GM19463 (cell line): Measurements from ENCODE around the gene FARS2.
"Not testable (repeated sequence)": the region's sequence is repeated elsewhere in the genome, so short reads cannot be mapped to it uniquely, and the experiment has no call there.

Source experiments
- ATAC-seq: cut with Tn5 transposase; IDR thresholded peaks from one replicate; pipeline ENCODE4 v1.9.1; 2021; ENCODE audit warnings: mild to moderate bottlenecking, moderate library complexity; ENCODE audit not compliant: unreplicated experiment

FARS2 gene

GRCh38 chr6:5656695-5657094 is 395.4 kb downstream of the FARS2 start:
- ATAC-seq, result not testable (repeated sequence)

DNA sequence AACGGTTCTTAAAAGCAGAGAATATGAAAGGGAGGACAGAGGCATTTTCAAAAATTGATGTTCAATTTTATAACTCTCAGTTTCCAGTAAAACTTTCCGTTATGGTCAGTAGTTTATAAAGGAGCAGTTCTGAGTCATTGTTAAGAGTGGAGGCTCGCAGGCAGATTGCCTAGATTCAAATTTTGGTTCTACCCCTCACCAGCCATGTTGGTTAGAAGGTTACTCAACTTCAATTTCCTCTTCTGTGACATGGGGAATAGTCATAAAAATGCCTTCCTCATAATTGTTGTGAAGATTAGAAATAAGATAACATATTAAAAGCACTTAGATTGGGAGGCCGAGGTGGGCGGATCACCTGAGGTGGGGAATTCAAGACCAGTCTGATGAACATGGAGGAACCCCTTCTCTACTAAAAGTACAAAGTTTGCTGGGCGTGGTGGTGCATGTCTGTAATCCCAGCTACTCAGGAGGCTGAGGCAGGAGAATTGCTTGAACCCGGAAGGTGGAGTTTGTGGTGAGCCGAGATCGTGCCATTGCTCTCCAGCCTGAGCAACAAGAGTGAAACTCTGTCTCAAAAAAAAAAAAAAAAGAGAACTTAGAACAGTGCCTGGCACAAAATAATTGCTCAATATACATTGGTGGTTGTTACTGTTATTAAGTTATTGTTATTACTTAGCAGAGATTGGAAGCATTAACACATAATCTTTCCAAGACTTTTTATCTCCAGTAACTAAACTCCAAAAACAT is 396.5 kb downstream of the FARS2 start:
- ATAC-seq, result no peak

DNA sequence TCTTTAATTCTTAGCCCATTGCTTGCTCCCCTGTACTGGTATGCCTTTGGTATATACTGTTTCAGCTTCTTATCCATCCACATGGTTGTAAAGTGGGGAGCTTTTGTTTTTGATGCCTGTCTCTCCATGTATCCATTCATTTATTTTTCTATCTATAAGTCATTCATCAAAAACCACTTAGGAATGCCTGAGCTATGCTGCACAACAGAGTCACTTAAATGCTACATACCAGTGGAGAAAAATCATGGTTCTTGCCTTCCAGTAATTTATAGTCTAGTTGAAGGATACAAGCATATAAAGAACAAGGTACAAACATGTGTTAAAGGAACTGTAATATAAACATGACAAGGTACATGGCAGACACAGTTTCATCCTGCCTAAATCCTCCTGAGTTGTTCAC is 398.2 kb downstream of the FARS2 start:
- ATAC-seq, result no peak

GRCh38 chr6:5660772-5661171 is 399.5 kb downstream of the FARS2 start:
- no peak for ATAC-seq

DNA sequence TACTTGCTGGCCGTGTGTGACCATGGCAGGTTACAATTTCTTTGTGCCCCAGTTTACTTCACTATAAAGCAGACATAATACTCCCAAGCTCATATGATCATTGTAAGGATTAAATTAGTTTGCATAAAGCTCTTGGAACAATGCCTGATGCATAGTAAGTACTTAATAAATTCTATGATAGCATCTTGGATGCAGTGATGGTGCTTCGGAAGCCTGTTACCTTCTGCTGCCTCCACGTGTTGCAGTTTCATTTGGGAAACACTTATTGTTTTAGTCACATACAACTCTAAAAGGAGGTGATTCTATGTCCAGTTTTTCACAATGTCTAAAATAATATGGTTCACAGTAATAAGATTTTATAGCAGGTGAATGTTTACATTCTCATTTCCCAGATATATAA is 401.5 kb downstream of the FARS2 start:
- ATAC-seq, result no peak

- ATAC-seq, result no peak
Observed at GRCh38 chr6:5663259-5663658, 401.9 kb downstream of the FARS2 start.

GRCh38 chr6:5663739-5664138 is 402.4 kb downstream of the FARS2 start:
- ATAC-seq, result no peak

GRCh38 chr6:5664149-5664548 is 402.8 kb downstream of the FARS2 start:
- ATAC-seq, result no peak

DNA sequence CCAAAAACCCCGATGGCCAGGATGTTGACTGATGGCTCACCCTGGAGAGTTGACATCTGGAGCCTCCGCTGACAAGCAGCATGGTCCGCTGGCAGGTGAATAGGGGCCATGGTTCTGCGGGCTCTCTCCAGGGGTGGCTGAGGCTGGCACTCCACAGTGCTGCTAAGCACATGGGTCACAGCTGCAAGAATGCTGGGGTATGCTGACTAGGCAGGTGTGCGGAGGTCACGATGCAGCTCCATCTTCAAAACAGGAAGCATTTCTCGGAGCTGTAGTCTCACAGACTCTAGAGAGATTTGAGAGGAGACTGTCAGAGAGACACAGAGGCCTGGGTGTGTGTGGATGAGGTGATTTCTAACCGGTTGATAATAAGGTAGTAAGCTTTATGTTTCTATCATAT is 403.9 kb downstream of the FARS2 start:
- peak; percentile 76 for ATAC-seq

- no peak for ATAC-seq
Observed at GRCh38 chr6:5665667-5666066, 404.4 kb downstream of the FARS2 start.

- ATAC-seq, result no peak
Observed at GRCh38 chr6:5666695-5667094, 405.4 kb downstream of the FARS2 start.

- ATAC-seq, result no peak
Observed at GRCh38 chr6:5667737-5668136, 406.4 kb downstream of the FARS2 start.

- ATAC-seq, result no peak
Observed at GRCh38 chr6:5670381-5670780, 409.1 kb downstream of the FARS2 start.

DNA sequence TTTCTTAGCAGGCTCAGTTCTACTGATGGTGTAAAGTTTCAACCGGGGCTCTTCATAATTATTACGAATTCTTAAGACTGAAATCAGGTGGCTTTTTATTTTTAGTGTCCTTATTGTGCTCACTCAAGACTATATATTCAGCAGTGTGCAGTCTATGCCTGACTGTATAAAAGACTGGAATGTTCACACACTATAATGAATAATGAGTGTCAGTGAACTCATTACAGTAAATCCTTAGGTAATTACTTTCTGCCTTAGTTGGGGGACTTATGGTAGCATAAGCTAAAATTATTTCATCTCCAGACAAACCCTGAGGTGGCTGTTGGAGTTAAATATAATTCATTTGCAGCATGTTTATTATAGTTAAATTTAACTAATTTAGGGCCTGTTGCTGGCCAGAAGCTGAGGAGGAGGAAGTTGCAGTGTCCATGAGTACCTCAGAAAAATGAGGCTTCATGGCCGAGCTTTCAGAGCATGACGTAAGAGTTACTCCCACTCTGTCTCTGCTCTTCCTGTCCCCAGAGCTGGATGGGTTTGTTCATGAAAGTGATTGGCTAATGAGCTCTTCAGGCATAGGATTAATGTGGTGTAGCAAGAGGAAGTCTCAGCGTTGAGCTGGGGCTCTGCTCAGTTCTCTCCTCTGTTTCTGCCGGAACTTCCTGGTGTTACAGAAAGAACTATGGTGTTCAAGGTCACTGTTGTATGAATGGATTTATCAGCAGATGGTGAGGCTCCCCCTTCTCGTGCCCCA is 409.7 kb downstream of the FARS2 start:
- ATAC-seq, result peak; percentile 57

GRCh38 chr6:5671601-5672559 is 410.6 kb downstream of the FARS2 start:
- no peak for ATAC-seq

DNA sequence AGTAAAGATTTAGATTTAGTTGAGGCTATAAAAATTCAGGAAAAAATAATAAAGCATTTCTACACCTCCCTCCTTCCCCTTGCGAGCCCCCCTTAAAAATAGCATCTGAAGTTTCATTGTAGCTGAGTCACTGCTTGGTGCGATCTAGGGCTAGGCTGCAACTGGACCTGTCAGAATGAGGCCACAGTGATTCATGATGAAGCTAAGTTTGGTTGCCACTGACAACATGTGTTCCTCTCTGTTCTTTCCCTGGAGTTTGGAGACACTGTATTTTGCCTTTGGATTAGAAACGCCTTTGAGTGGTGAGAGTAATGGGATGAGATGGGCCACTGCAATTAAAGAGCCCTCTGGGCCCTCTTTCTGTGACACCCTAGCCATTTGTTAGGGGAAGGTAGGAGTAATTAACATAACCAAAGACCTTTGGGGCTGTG is 411.3 kb downstream of the FARS2 start:
- ATAC-seq, result no peak

DNA sequence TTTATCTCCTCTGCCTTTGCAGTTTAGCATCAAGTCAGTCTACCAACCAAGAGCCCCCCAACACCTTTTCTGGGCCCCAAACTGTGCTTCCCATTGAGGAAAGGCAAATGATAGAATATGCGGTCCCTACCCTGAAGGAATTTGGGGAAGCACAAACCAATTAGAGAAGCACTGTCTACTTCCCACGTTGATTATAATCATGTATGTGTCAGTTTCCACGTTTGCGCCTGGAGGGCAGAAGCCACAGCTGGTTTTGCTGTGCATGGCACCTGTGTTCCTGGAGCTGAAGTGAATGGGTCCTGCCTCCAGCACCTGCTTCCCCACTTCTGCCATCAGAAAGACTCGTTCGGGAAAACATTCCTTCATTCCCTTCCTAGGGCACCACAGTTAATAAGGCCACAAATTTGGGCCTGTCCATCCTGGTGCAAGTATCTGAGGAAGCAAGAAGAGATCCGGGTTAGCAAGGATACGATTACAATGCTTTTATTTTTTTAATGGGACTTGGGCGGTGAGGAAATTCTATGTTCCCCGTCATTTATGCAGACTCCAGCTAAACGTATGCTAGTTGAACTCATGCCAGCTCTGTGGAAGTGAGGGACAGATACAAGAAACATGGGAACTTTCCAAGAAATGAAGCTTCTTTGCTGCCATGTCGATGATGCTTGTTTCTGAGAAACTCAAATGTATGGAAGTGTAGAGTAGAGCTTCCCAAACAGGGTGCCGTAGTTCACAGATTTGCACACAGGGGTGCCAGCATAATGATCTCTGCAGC is 411.9 kb downstream of the FARS2 start:
- ATAC-seq, result no peak

GRCh38 chr6:5674141-5674540 is 412.8 kb downstream of the FARS2 start:
- ATAC-seq, result no peak

DNA sequence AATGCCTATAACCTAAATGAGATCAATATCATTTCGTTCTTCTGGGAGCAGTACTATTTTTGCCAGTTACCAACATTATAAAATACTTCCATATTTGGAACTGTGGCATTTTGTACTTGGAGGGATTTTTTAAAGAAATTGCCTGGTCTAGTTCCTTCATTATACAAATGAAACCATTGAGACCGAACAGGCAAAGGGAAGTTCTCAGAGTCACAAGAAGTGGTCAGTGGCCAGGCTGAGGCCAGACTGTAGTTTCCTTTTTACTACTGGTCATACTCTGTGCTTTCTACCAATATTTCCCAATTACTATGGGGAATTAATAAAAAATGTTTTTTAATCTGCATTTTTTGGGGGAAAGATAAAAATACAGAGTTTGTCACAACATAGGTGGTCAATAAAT is 413.4 kb downstream of the FARS2 start:
- no peak for ATAC-seq

DNA sequence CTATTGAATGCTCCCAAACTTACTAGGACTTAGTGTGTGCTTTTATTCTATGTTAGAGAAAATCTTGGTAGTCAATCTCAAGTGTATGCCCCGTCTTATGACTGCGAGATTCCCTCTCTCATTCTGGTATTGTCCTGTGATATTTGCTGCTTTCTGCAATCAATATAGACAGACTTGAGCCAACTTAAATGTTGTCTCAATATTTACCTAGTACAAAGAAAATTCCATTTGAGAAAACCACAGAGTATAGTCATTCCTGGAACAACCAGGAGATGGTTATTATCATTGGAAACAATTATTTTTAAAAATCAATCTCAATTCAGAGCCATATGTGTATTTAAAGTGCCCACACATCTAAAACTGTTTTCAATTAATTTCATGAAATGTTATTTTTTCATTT is 415.4 kb downstream of the FARS2 start:
- ATAC-seq, result no peak
